ENCODE results near the gene EMC9. TPM values are rescaled to one million over a fixed set of nuclear protein-coding genes. Genes with fewer than 3 reads are reported as not detected.

EMC9 gene
- total RNA-seq, 1 donor from 2014 or later = 18.5 TPM

DNA sequence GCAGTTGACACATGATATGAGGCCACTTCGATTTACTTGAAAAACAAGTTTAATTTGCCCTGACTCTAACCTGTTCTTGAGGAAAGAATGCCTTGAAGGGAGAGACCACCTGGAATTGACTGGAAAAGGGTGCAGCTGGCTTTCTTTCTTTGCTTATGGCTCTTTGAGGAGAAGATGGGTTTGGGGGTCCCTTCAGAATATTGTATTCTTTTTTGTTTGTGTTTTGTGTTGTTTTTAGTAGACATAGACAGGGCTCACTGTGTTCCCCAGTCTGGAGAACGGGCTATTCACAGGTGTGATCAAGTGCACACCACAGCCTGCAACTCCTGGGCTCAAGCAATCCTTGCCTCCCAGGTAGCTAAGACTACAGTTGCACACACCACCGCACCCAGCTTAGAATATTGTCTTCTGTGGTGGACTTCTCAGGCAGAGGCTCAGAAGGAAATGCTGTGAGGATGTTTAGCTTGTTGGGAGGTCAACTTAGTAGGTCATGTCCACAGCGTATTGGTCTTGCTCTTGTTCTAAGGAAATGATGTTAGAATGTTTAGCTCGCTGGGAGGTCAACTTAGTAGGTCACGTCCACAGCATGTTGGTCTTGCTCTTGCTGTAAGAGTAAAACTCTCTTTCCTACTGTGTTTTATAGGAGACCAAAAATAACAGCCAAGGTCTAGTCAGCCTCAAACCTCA, 25.1 kb downstream of the EMC9 start:
- H4K20me1 ChIP-seq (ENCODE audit: insufficient read depth, low read length) = no peaks in the 10 kb centered on the region
- no peaks in the 10 kb centered on the region for H3K27me3 ChIP-seq (ENCODE audit: insufficient read depth, low read length)
- H3K79me2 ChIP-seq (ENCODE audit: insufficient read depth, low read length) = peaks cover 7% of the 10 kb centered on the region
- no peak overlapping the region for H3K4me3 ChIP-seq (ENCODE audit: insufficient read depth, low read depth, low read length)
- DNase-seq (ENCODE audit: low read depth) (no peak), FAIRE-seq (no peak)
- H2AFZ ChIP-seq (ENCODE audit: low read depth, low read length) = no peak overlapping the region
- peak overlapping the region; percentile 93 for H3K9ac ChIP-seq (ENCODE audit: low read length)
- H3K4me1 ChIP-seq (ENCODE audit: insufficient read depth, low read length) = peaks cover 13% of the 10 kb centered on the region
- Mint-ChIP-seq H3K4me3 (ENCODE audit: unreplicated experiment) (peak overlapping the region; percentile 94), H3K9me3 (ENCODE audit: unreplicated experiment) (no peaks in the 10 kb centered on the region), H3K36me3 (ENCODE audit: low read depth, unreplicated experiment) (peaks cover 23% of the 10 kb centered on the region), H3K27ac (ENCODE audit: unreplicated experiment) (no peak overlapping the region), H3K4me1 (ENCODE audit: low read depth, unreplicated experiment) (peaks cover 8% of the 10 kb centered on the region), H3K27me3 (ENCODE audit: low read depth, unreplicated experiment) (no peaks in the 10 kb centered on the region)
- H3K36me3 ChIP-seq (ENCODE audit: insufficient read depth, low read length) = peaks cover 25% of the 10 kb centered on the region
- no peaks in the 10 kb centered on the region for H3K9me3 ChIP-seq (ENCODE audit: insufficient read depth, low read depth, low read length)
- TF ChIP-seq, protein P1, sequence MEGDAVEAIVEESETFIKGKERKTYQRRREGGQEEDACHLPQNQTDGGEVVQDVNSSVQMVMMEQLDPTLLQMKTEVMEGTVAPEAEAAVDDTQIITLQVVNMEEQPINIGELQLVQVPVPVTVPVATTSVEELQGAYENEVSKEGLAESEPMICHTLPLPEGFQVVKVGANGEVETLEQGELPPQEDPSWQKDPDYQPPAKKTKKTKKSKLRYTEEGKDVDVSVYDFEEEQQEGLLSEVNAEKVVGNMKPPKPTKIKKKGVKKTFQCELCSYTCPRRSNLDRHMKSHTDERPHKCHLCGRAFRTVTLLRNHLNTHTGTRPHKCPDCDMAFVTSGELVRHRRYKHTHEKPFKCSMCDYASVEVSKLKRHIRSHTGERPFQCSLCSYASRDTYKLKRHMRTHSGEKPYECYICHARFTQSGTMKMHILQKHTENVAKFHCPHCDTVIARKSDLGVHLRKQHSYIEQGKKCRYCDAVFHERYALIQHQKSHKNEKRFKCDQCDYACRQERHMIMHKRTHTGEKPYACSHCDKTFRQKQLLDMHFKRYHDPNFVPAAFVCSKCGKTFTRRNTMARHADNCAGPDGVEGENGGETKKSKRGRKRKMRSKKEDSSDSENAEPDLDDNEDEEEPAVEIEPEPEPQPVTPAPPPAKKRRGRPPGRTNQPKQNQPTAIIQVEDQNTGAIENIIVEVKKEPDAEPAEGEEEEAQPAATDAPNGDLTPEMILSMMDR (IDR thresholded peaks at IDR 0.05; ENCODE audit: insufficient read depth, low read depth, low read length) = no peak
- TF ChIP-seq EZH2 (IDR thresholded peaks at IDR 0.05; ENCODE audit: insufficient read depth, low read length) = no peak
- no peak overlapping the region for H3K27ac ChIP-seq (ENCODE audit: low read depth, low read length)
- H3K4me2 ChIP-seq (ENCODE audit: low read length) = peak overlapping the region; percentile 97

DNA sequence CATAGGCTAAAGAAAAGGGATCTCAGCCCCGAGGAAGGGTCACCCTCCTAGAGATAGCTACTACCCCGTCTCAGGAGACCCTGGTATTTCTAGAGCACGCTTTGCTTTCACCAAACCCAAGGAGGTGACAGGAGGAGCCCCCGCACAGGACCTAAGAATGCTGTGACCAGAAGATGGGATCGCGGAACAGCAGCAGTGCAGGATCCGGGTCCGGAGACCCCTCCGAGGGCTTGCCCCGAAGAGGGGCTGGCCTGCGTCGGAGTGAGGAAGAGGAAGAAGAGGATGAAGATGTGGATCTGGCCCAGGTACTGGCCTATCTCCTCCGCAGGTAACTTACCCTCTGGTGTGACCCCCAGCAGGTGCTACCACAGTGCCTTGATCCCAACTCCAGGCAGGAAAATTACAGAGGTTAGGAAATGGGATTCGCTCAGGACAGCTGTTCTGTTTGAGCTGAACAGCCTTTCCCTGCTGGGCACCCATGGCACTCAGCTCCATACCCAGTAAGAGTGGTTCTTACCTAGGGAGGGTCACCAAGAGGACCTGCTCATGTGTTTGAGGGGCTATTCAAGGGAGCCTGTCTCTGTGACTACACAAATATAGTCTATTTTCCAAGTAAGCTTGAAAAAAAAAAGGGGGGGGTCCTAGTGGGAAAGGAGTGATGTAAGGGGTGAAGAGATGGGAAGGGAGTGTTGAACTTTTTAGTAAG, 25.8 kb downstream of the EMC9 start:
- peaks cover 21% of the 10 kb centered on the region for H3K36me3 ChIP-seq (ENCODE audit: insufficient read depth, low read length)
- H4K20me1 ChIP-seq (ENCODE audit: insufficient read depth, low read length) = no peaks in the 10 kb centered on the region
- H3K9me3 ChIP-seq (ENCODE audit: insufficient read depth, low read depth, low read length) = no peaks in the 10 kb centered on the region
- peak overlapping the region; percentile 94 for H3K4me3 Mint-ChIP-seq (ENCODE audit: unreplicated experiment)
- H3K36me3 Mint-ChIP-seq (ENCODE audit: low read depth, unreplicated experiment) = peaks cover 21% of the 10 kb centered on the region
- peak overlapping the region; percentile 93 for H3K9ac ChIP-seq (ENCODE audit: low read length)
- peak overlapping the region; percentile 97 for H3K4me2 ChIP-seq (ENCODE audit: low read length)
- no peaks in the 10 kb centered on the region for H3K27me3 Mint-ChIP-seq (ENCODE audit: low read depth, unreplicated experiment)
- peak overlapping the region; percentile 99 for H3K27ac ChIP-seq (ENCODE audit: low read depth, low read length)
- H3K27me3 ChIP-seq (ENCODE audit: insufficient read depth, low read length) = no peaks in the 10 kb centered on the region
- DNase-seq (ENCODE audit: low read depth) (no peak), FAIRE-seq (no peak)
- peak overlapping the region; percentile 88 for H3K4me3 ChIP-seq (ENCODE audit: insufficient read depth, low read depth, low read length)
- peaks cover 7% of the 10 kb centered on the region for H3K79me2 ChIP-seq (ENCODE audit: insufficient read depth, low read length)
- TF ChIP-seq EZH2 (IDR thresholded peaks at IDR 0.05; ENCODE audit: insufficient read depth, low read length) = no peak
- TF ChIP-seq, protein P1 (IDR thresholded peaks at IDR 0.05; ENCODE audit: insufficient read depth, low read depth, low read length) = no peak
- H3K4me1 ChIP-seq (ENCODE audit: insufficient read depth, low read length) = peaks cover 13% of the 10 kb centered on the region
- H3K9me3 Mint-ChIP-seq (ENCODE audit: unreplicated experiment) = no peaks in the 10 kb centered on the region
- H3K4me1 Mint-ChIP-seq (ENCODE audit: low read depth, unreplicated experiment) = peaks cover 8% of the 10 kb centered on the region
- H2AFZ ChIP-seq (ENCODE audit: low read depth, low read length) = peak overlapping the region; percentile 97
- peak overlapping the region; percentile 98 for H3K27ac Mint-ChIP-seq (ENCODE audit: unreplicated experiment)
